T47D (cell line): ENCODE results near the gene ANKRD40.
"Not testable (repeated sequence)": the region's sequence is repeated elsewhere in the genome, so short reads cannot be mapped to it uniquely, and the experiment has no call there.

ENCODE experiments used
- DNase-seq, 2 experiments: peaks; one replicate each; pipeline versions ENCODE4 v3.0.0 to v3.0.0-alpha.2; 2011 to 2012; ENCODE audit warnings: low read depth in 1 of 2, low spot score in 1 of 2
- JUND ChIP-seq: IDR thresholded peaks from 2 replicates; pipeline ENCODE4 v1.6.1; 2012; ENCODE audit warnings: low read depth
- in situ Hi-C: cut with HindIII; loops from 2 replicates; pipeline ENCODE4 v1.10.0; 2016; ENCODE audit warnings: low sequenced_read_pairs, low pct_unique_long_range_greater_than_20kb

ANKRD40 gene

DNA sequence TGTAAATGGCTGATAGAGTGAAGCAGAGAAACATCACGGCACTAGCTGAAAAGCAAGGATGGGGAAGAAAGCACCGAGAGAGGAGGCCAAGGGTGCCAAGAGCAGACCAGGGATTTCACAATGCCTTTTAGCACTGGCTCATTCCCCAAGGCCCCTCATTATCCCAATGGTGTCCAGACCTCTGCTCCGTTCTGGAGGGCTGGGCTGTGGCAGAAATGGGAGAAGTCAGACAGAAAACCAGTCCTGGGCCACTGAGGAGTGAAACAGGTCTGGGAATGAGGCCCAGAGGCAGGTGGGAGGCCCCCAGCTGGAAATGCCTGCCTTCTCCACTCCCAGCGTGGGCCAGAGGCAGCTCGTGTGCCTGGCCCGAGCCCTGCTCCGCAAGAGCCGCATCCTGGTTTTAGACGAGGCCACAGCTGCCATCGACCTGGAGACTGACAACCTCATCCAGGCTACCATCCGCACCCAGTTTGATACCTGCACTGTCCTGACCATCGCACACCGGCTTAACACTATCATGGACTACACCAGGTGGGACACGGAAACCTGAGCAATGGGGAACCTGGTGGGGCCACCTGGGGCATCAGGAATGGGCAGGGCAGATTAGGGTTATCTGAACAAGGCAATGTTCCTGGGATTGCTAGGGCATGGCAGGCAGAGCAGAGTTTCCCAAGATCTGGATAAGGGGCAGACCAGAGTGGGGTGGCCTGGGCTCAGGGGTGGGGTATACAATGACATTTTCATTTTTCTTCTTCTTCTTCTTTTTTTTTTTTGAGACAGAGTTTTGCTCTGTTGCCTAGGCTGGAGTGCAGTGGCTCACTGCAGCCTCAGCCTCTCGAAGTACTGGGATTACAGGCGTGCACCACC is 20.3 kb downstream of the ANKRD40 start:
- in situ Hi-C loops = no loop called here
- no peak for DNase-seq
- TF ChIP-seq JUND = no peak

DNA sequence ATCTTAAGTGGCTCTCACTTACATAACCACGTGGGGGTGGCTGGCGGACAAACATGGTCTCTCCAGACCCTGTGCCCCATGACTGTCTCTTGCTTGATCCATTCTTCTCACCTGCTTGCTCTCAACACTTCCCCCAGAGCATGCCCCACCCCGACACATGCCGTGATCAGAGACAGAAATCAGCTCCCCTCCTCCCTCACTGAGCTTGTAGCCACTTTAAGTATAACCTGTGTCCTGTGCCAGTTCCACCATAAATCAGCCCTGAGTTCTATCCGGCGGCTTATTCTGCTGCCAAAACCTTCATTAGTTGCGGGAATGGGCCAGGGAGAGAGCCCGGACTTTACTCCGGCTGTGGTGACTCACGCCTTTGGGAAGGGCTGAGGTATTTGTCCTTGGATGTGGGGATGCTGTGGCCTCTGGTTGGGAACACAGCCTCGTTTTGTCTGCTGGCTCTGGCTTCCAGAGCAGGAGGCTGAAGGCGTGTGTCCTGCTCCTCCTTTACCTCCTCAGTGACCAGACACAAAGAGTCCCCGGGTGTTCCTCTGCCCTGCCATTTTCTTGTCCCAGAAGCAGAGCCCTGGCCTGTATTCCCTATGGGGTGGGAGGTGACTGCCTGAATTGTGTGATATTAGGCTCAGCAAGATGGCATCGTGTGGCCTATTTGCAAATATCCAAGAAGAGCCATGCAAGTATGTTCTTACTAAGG is 21.1 kb downstream of the ANKRD40 start:
- TF ChIP-seq JUND = no peak
- in situ Hi-C loops = no loop called here
- no peak for DNase-seq

- TF ChIP-seq JUND = no peak
- in situ Hi-C loops = no loop called here
- no peak for DNase-seq
These were observed 21.8 kb downstream of the ANKRD40 start for GRCh38 chr17:50685691-50686493.

- DNase-seq = no peak
- in situ Hi-C loops = no loop called here
- no peak for TF ChIP-seq JUND
These were observed 22.4 kb downstream of the ANKRD40 start for GRCh38 chr17:50685334-50685665.

DNA sequence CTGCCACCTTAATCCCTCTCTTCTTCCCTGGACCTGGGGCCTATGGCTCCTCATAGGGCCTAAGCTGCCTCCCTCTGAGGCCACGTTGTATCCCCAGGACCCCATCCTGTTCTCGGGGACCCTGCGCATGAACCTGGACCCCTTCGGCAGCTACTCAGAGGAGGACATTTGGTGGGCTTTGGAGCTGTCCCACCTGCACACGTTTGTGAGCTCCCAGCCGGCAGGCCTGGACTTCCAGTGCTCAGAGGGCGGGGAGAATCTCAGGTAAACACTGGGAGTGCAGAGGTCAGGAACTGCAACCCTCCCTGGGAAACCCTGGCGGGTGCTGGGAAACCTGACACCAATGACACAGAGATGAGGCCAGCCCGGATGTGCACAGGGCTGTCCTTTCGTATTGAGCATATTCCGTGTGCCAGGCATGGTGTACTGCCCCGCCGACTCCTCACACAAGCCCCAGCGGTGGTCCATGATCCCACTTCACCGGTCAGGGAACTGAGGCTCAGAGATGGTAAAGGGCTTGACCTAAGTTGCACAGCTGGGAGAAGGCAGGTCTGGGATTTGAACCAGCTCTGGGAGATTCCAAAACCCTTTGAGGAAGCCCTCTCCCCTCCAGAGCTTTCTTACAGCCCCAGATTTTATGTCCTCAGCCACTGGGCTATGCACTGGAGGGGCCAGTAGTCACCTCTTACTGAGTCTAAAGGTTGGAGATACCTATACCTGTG is 22.9 kb downstream of the ANKRD40 start:
- in situ Hi-C loops = no loop called here
- TF ChIP-seq JUND = no peak
- DNase-seq = peak; percentile 37 to 87

DNA sequence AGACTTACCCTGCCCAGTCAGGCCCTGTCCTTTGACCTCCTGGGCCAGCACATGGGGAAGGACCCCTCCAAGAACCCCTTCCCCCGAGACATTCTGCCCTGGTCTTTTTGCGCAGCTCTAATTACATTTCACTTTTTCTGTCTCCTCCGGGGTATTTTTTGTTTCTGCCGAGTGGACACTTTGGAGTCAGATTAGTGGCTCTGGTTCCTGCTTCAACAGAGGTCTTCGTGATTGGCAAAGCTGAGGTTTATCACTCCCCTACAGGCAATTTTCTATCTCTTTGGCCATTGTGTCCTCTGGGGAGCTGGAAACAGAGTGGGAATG is 23.5 kb downstream of the ANKRD40 start:
- no peak for TF ChIP-seq JUND
- in situ Hi-C loops = no loop called here
- no peak for DNase-seq

DNA sequence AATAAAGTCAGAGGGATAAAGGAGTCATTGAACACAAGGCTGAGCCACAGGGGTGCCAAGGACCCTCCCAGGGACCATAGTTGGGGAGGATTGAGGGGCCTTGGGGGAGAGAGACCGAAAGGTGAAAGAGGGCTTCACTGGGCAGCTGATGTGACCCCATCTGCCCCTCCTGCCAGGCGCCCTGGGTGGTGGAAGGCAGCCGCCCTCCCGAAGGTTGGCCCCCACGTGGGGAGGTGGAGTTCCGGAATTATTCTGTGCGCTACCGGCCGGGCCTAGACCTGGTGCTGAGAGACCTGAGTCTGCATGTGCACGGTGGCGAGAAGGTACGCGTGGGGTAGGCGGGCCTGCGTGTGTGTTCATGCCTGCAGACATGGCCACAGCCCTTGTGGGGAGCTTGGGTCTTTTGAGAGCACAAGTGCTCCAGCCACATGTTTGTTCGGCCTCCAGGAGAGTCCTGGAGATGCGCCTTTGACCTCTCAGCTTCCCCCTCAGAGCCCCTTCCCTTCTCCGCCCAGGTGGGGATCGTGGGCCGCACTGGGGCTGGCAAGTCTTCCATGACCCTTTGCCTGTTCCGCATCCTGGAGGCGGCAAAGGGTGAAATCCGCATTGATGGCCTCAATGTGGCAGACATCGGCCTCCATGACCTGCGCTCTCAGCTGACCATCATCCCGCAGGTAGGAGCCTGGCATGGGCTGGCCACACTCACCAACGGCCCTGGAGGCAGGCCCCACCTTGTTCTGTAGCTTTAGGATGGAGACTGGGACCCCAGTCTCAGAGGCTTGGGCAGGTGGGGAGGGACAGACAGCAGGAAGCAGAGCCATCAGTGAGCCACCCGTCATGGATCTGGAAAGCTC is 24.1 kb downstream of the ANKRD40 start:
- in situ Hi-C loops = no loop called here
- TF ChIP-seq JUND = no peak
- DNase-seq = no peak

DNA sequence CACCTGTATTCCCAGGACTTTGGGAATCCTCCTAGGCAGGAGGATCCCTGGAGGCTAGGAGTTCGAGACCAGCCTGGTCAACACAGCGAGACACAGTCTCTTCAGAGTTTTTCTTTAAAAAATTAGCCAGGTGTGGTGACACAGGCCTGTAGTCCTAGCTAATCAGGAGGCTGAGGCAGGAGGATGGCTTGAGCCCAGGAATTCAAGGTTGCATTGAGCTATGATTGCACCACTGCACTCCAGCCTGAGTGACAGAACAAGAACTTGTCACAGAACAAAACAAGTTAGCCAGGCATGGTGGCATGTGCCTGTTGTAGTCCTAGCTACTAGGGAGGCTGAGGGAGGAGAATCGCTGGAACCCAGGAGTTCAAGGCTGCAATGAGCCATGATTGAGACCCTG is 24.8 kb downstream of the ANKRD40 start:
- in situ Hi-C loops = no loop called here
- no peak for TF ChIP-seq JUND

GRCh38 chr17:50682441-50682840 is 25.3 kb downstream of the ANKRD40 start:
- in situ Hi-C loops = no loop called here
- DNase-seq = no peak
- TF ChIP-seq JUND = no peak

More for the DNA sequence above, 24.8 kb downstream of the ANKRD40 start:
- DNase-seq = no peak

DNA sequence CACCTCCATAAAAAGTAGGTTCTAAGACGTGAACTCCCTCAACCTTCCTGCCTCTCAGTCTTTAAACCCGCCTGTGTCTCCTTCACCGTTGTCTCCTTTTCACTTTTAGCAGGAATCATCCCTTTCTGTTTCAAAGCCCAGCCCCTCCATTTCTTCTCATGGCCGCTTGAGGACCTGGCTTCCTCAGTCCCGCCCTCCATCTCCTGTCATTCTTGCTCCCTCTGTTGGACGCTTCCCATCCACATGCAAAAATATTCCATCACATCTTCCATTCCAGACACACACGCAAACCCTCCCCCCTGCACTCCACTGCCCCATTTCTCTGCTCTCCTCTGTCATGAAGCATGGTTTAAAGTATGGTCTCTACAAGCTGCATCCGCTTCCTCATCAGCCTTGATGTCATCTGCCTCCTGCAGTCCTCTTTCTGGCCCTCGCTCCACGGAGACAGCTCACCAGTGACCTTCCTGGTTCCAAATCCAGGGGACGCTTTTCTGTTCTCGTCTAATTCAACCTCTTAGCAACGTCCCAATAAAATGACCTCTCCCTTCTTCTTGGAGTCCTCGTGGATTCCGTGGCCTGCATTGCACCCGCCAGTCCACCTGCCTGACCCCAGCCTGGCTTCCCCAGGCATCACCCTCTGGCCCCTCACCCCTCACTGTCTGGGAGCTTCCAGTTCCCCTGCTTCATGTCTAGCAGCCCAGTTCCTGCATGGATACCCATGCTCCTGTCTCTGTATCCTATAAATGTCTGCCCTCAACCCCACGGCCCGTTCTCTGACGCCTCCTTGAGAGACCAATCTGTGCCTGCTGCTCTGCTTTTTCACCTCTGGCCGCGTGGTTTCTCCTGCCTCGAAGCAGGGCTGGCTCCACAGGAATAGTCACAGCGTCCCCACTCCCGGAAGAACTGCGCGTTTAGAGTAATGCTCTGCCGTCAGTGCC is 26.2 kb downstream of the ANKRD40 start:
- DNase-seq = peak; percentile 81 to 88
- in situ Hi-C loops = no loop called here
- no peak for TF ChIP-seq JUND

DNA sequence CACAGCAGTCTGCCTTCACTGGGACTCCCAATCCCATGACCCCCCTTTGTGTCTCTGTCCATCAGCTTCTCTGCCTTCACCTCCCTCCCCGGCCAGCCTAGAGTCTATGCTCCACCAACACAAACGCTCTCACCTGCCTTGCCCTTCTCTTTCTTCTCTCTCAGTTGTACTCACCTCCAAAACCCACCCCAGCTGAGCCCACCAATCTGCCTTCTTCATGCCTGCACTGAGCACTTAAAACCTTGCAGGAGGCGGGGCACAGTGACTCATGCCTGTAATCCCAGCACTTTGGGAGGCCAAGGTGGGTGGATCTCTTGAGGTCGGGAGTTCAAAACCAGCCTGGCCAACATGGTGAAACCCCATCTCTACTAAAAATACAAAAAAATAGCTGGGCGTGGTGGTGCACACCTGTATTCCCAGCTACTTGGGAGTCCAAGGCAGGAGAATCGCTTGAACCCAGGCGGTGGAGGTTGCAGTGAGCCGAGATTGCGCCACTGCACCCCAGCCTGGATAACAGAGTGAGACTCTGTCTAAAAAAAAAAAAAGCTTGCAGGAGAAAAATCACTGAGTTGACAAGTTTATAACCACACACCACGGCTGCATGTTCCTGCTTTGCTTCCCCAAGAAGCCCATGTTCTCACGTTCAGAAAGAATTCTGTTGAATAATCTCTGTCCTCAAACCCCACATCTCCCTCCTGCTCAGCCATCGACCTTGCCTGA is 27.0 kb downstream of the ANKRD40 start:
- in situ Hi-C loops, DNase-seq: not testable (repeated sequence)
